Left renal cortex interstitium (tissue), 4 donors: ENCODE measurements around the gene ERCC3. TPM values are rescaled to one million over a fixed set of nuclear protein-coding genes. Genes with fewer than 3 reads are reported as not detected.
"Not testable (repeated sequence)": the region's sequence is repeated elsewhere in the genome, so short reads cannot be mapped to it uniquely, and the experiment has no call there.

Experiments
- DNase-seq, 4 donors: peaks; one replicate each; pipeline ENCODE4 v3.0.0-alpha.2; 2013; ENCODE audit warnings: low read depth in 4 of 4, low spot score in 2 of 4, missing footprints in 1 of 4
- polyA plus RNA-seq, 4 donors: library from polyadenylated mRNA; unstranded; fragments of 120-200 nt; gene quantifications; one replicate each; pipeline ENCODE4 v1.2.1, GENCODE V29; 2013; ENCODE audit not compliant: insufficient read length in 4 of 4

The ERCC3 gene
- polyA plus RNA-seq, 4 donors = 59.0 to 77.4 (median 70.0) TPM

DNA sequence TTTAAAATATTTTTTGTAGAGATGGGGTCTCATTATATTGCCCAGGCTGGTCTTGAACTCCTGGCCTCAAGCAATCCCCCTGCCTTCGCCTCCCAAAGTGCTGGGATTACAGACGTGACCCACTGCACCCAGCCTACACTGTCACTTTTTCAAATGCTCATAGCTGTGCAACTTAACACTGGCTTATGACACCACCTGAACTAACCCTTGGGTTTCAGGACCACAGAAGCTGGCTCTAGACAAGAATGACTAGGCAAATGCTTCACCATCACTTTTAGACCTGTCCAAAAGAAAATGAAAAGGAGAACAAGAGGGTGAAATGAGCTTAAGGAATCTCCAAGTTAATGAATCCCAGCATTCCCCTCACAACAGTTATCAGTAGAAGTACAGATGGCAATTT, 13.3 kb downstream of the ERCC3 start:
- no peak for DNase-seq

DNA sequence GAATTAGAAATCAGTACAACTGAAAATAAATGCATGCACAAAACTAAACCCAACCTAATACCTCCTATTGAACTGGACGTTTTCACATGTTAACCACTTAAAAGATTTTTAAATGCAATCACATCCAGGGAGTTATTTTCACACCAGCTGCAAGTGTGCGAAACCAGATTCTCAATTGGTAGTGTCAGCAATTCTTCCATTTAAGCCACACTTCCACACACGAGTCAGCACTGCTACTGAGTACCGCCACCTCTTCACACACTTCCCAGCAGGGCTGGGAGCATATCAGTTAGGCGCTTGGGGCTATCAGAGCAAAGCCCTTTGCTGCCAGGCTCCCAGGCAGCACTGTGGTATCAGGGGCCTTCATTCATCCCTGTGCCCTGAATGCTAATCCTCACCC, 14.2 kb downstream of the ERCC3 start:
- DNase-seq = no peak

GRCh38 chr2:127278959-127279358, 15.0 kb downstream of the ERCC3 start:
- DNase-seq = no peak

- DNase-seq = no peak
Measured at GRCh38 chr2:127277028-127277427, 16.9 kb downstream of the ERCC3 start.

GRCh38 chr2:127275789-127276188, 18.2 kb downstream of the ERCC3 start:
- DNase-seq = no peak

DNA sequence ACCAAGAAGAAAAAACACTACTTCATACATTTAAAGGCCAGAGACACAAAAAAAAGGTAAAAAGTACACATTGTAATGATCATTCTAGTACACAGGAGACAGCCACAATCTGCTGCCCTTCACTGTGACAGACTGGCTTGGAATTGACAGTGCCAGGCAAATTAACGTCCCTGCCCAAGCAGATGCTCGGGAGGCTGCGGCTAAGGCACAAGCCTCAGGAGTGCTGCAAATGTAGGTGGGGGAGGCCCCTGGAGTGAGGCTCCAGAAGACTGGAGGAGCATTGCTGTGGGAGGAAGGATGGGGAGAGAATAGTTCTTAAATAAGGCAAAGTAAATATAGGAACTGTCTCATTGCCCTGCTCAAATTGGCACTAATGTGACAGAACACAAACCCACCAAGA, 18.6 kb downstream of the ERCC3 start:
- no peak for DNase-seq

- no peak for DNase-seq
Measured at GRCh38 chr2:127270663-127271062, 23.3 kb downstream of the ERCC3 start.

DNA sequence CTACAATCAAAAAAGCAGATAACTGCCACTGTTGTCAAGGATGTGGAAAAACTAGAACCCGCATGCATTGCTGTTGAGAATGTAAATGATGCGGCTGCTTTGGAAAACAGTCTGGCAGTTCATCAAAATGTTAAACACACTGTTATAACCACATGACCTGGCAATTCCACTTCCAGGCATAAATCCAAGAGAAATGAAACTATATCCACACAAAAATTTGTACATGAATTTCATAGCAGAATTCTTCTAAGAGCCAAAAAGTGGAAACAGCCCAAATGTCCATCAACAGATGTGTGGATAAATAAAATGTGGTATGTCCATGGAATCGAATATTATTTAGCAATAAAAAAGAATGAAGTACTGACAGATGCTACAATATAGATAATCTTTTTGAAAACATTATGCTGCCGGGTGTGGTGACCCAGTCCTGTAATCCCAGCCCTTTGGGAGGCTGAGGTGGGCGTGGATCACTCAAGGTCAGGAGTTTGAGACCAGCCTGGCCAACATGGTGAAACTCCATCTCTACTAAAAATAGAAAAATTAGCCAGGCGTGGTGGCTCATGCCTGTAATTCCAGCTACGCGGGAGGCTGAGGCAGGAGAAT, 32.0 kb downstream of the ERCC3 start:
- no peak for DNase-seq

- no peak for DNase-seq
Measured at GRCh38 chr2:127259355-127259754, 34.6 kb downstream of the ERCC3 start.

DNA sequence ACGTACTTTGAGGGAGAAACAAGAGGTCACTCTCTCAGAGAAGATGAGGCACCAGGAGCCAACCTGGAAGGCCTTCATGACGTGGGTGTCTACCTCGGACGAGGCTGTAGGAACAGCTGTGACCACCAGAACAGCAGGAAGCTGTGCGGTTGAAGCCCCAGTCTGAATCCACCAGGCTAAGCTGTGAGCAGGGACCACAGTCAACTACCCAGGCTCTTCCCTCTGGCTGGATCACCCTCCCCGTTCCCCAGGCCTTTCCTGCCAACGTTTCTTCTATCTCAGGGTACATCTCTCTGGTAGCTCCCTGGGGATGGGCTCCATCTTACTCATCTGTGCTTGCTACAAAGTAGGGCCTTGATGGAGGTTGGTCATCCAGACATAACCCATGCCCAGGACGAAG, 37.1 kb downstream of the ERCC3 start:
- no peak for DNase-seq

GRCh38 chr2:127256381-127256780, 37.6 kb downstream of the ERCC3 start:
- DNase-seq = no peak

- DNase-seq = no peak
Measured at GRCh38 chr2:127255721-127256120, 38.2 kb downstream of the ERCC3 start.

DNA sequence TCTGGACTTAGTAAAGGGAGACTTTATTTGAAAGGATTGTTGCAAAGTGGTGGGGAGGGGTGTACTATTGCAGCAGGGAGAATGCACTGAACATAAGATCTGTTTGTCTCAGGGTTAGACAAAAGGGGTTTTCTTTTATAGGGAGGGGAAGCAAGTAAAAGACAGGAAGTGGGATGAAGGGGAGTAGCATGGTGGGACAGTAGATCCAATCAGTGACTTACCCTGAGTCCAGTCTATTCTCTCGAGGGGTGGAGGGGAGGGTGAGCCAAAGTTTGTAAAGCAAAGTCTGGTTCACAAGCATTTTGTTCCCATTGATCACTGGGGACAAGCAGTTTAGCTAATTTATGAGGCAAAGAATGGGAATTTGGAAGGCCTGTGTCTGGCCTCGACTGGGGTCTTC, 38.8 kb downstream of the ERCC3 start:
- no peak for DNase-seq

DNA sequence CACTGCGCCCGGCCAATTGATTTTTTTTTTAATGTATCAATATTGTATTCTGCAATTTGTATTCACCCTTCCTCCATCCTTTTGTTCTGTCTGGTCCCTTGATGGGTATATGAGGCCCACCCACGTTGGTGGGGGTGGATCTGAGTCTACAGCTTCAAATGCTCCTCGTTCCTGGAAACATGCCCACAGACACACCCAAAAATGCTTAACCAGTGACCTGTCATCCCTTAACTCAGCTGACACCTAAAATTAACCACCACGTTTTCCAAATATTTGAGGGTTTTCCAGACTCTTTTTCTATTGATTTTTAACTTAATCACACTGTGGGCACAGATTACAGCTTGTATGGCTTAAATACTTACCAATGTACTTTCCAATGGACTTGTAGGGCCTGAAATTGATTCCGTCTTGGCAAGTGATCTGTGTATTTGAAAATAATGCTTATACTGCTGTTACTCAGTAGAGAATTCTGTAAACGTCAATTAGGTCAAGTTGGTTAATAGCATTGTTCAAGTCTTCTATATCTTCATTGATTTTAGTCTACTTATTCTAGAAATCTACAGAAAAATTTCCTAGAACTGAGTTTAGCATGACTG, 39.5 kb downstream of the ERCC3 start:
- DNase-seq = no peak

DNA sequence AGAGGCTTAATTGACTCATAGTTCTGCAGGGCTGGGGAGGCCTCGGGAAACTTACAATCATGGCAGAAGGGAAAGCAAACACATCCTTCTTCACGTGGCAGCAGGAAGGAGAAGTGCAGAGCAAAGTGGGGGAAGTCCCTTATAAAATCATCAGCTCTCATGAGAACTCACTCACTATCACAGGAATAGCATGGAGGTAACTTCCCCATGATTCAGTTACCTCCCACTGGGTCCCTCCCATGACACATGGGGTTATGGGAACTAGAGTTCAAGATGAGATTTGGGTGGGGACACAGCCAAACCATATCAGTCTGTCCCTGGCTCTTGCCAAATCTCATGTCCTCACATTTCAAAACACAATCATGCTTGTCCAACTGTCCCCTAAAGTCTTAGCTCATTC, 52.8 kb downstream of the ERCC3 start:
- DNase-seq = not testable (repeated sequence)

- DNase-seq = no peak
Measured at GRCh38 chr2:127239395-127239794, 54.5 kb downstream of the ERCC3 start.

GRCh38 chr2:127237768-127238167, 56.2 kb downstream of the ERCC3 start:
- DNase-seq = not testable (repeated sequence)

- no peak for DNase-seq
Measured at GRCh38 chr2:127235082-127235702, 58.8 kb downstream of the ERCC3 start.

DNA sequence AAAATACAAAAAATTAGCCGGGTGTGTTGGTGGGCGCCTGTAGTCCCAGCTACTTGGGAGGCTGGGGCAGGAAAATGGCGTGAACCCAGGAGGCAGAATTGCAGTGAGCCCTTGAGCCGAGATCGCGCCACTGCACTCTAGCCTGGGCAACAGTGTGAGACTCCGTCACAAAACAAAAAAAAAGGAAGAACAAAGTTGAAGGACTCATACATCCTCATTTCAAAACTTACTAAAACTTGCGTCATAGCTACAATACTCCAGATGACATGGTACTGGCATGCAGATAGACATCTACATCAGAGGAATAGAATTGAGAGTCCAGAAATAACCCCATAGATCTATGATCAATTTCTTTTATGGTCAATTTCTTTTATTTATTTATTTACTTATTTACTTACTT, 60.2 kb downstream of the ERCC3 start:
- no peak for DNase-seq

DNA sequence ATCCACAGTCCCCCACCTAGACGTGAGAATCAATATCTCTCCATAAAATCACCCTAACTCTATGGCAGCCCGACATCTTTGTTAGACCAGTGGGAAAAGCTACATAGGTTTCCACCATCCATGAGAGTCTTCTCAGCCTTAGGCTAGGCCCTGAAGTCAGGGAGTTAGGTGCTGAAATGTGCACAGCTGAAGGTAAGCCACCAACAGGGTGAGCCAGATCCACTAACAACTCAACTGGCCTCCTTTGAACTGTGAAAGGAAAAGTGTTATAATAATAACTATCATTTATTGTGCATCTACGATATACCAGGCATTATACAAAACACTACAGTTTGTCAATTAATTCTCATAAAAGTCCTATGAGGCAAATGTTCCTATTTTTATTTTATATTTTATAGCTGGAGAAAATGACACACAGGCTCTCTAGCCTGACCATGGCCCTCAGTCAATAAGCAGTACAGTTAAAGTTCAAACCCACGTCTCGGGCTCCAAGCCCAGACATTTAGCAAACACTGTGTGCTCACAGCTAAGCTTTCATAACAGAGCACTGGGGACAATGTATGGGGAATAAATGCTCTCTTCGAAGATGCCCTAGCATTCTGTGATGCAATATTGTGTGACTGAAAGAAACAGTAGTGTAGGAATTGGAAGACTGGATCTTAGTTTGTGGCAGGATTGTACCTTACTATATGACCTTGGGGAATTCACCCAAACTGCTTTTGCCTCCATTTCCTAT, 62.6 kb downstream of the ERCC3 start:
- no peak for DNase-seq

DNA sequence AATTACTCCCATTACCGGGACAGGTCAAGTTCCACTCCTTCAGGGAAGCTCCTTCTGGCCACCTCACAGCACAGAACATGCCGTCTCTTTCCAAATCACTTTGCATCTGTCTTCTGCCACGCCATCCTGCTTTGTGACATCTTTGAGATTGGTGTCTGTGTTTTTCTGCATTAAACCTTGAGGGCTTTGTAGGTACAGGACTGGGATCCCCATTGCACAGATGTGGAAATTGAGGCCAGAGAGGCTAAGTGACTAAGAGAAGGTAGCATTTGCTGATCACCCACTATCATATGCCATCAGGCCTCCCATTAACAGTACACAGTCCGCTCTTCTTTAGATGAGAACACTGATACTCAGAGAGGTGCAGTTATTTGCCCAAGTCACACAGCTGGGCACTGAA, 64.4 kb downstream of the ERCC3 start:
- no peak for DNase-seq

DNA sequence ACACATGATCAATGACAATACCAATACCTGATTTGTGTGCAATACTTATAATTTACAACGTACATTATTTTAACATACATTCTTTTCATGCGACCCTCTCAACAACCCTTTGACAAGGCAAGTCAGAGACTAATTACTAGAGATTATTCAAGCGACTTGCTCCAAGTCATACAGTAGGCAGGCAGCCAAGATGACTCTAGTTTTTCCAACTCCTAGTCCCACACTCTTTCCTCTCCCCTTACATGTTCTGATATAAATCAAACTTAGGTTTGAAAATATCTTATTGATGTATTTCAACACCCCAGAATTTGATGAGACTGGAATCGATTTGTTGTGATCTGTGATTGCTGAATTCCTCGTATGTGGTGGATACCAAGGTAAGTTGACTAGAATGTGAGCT, 65.8 kb downstream of the ERCC3 start:
- DNase-seq = no peak
